NOMO-1 treated with DMSO at 0.1 percent for 48 hours (cell line): ENCODE results near the gene HLA-DRB1.
"Not testable (repeated sequence)": the region's sequence is repeated elsewhere in the genome, so short reads cannot be mapped to it uniquely, and the experiment has no call there.

ENCODE experiments used
- DNase-seq: peaks from one replicate; lab custom pipeline; 2025; ENCODE audit not compliant: unreplicated experiment; lab: John Stamatoyannopoulos, UW

HLA-DRB1 gene

GRCh38 chr6:32562940-32563339 lies 26.7 kb downstream of the HLA-DRB1 start:
- DNase-seq: no peak

- no peak for DNase-seq
Measured at GRCh38 chr6:32559747-32560146, 29.9 kb downstream of the HLA-DRB1 start.

- no peak for DNase-seq
Measured at GRCh38 chr6:32558426-32559057, 31.1 kb downstream of the HLA-DRB1 start.

- DNase-seq: no peak
Measured at GRCh38 chr6:32554116-32554965, 35.3 kb downstream of the HLA-DRB1 start.

GRCh38 chr6:32553037-32553742 lies 36.5 kb downstream of the HLA-DRB1 start:
- DNase-seq: no peak

- no peak for DNase-seq
Measured at GRCh38 chr6:32551410-32551809, 38.2 kb downstream of the HLA-DRB1 start.

GRCh38 chr6:32539839-32540238 lies 49.8 kb downstream of the HLA-DRB1 start:
- DNase-seq: no peak

- DNase-seq: not testable (repeated sequence)
Measured at GRCh38 chr6:32530431-32530793, 59.2 kb downstream of the HLA-DRB1 start.

- DNase-seq: peak; percentile 62
Measured at GRCh38 chr6:32529697-32530430, 59.8 kb downstream of the HLA-DRB1 start, which contains the start of gene HLA-DRB5. Gene HLA-DRB5 (minus strand): TSS chr6:32530287. CDS start chr6:32530224, 63 bp downstream.
